HepG2 (cell line): ENCODE data around the gene EYA2. TPM values are rescaled to one million over a fixed set of nuclear protein-coding genes. Genes with fewer than 3 reads are reported as not detected.

Source experiments
- ATF3 ChIP-seq: sonication (generic); formaldehyde crosslinking; IDR thresholded peaks from 2 replicates; pipeline ENCODE4 v1.4.0; 2020; ENCODE audit warnings: missing genetic modification reagents
- ETV5 ChIP-seq: IDR thresholded peaks from 2 replicates; pipeline ENCODE4 v1.6.1; 2018; ENCODE audit warnings: missing biosample characterization, missing genetic modification reagents, inconsistent platforms, borderline replicate concordance
- FOSL2 ChIP-seq: sonication (generic); formaldehyde crosslinking; IDR thresholded peaks from 2 replicates; pipeline ENCODE4 v1.4.0; 2020; ENCODE audit warnings: missing genetic modification reagents
- HNF1B ChIP-seq: sonication (generic); formaldehyde crosslinking; IDR thresholded peaks from 2 replicates; pipeline ENCODE4 v1.5.1; 2020; ENCODE audit warnings: mild to moderate bottlenecking, moderate library complexity, missing genetic modification reagents
- MTERF4 ChIP-seq: sonication (generic); formaldehyde crosslinking; IDR thresholded peaks from 2 replicates; pipeline ENCODE4 v1.8.0; 2023; ENCODE audit warnings: mild to moderate bottlenecking, missing genetic modification reagents
- MXD3 ChIP-seq: IDR thresholded peaks from 2 replicates; pipeline ENCODE4 v1.6.1; 2016; ENCODE audit warnings: mild to moderate bottlenecking, missing biosample characterization, missing genetic modification reagents
- PHF21A ChIP-seq: sonication (generic); formaldehyde crosslinking; IDR thresholded peaks from 2 replicates; pipeline ENCODE4 v1.5.0; 2020; ENCODE audit warnings: mild to moderate bottlenecking, missing genetic modification reagents
- PHF5A ChIP-seq: IDR thresholded peaks from one replicate; pipeline ENCODE4 v1.6.1; 2018; ENCODE audit warnings: low read depth, missing genetic modification reagents; ENCODE audit not compliant: unreplicated experiment
- POGK ChIP-seq: sonication (generic); formaldehyde crosslinking; conservative IDR thresholded peaks from 2 replicates; pipeline ENCODE4 v1.8.0; 2022; ENCODE audit warnings: mild to moderate bottlenecking, moderate library complexity, missing genetic modification reagents
- SMC3 ChIP-seq: IDR thresholded peaks from 2 replicates; pipeline ENCODE4 v1.6.1; 2011; ENCODE audit warnings: low read length, improper control_type of control experiment
- TFAP4 ChIP-seq: sonication (generic); IDR thresholded peaks from 2 replicates; pipeline ENCODE4 v1.6.1; 2016; ENCODE audit warnings: low read depth, borderline replicate concordance
- TIGD3 ChIP-seq: sonication (generic); formaldehyde crosslinking; IDR thresholded peaks from 2 replicates; pipeline ENCODE4 v1.5.1; 2020; ENCODE audit warnings: mild to moderate bottlenecking, missing genetic modification reagents, borderline replicate concordance
- ZNF232 ChIP-seq: sonication (generic); formaldehyde crosslinking; IDR thresholded peaks from 2 replicates; pipeline ENCODE4 v1.4.0; 2020; ENCODE audit warnings: missing genetic modification reagents, borderline replicate concordance
- ZNF235 ChIP-seq: sonication (generic); formaldehyde crosslinking; IDR thresholded peaks from 2 replicates; pipeline ENCODE4 v1.8.1; 2023; ENCODE audit warnings: mild to moderate bottlenecking, missing genetic modification reagents, borderline replicate concordance
- ZNF33A ChIP-seq: sonication (generic); formaldehyde crosslinking; IDR thresholded peaks from 2 replicates; pipeline ENCODE4 v1.5.1; 2020; ENCODE audit warnings: missing genetic modification reagents, mild to moderate bottlenecking, moderate library complexity, borderline replicate concordance
- ZNF614 ChIP-seq: IDR thresholded peaks from 2 replicates; pipeline ENCODE4 v1.6.1; 2018; ENCODE audit warnings: missing biosample characterization, missing genetic modification reagents, inconsistent platforms, borderline replicate concordance
- ZNF724P ChIP-seq: sonication (generic); formaldehyde crosslinking; IDR thresholded peaks from 2 replicates; pipeline ENCODE4 v1.8.0; 2022; ENCODE audit warnings: missing genetic modification reagents, borderline replicate concordance
- polyA plus RNA-seq, 8 experiments: library from polyadenylated mRNA; depleted of rRNA in 3 of 8; stranded (reverse) in 7 of 8; unstranded in 1 of 8; fragments of >200 nt; fragmentation: Illumina TruSeq in 4 of 8; extraction: Trizol in 4 of 8; gene quantifications; 2 replicates each; pipeline versions ENCODE4 v1.2.1 to v1.2.3, GENCODE V29; 2011 to 2016; ENCODE audit warnings: low read depth in 4 of 8, missing spikeins in 1 of 8, mixed read lengths in 1 of 8; ENCODE audit not compliant: insufficient read depth in 1 of 8
- total RNA-seq, 5 experiments: library from RNA; depleted of rRNA; stranded (reverse); fragments of >200 nt; fragmentation: Illumina TruSeq; extraction: Trizol; gene quantifications; 2 replicates each; pipeline ENCODE4 v1.2.3, GENCODE V29; 2016; ENCODE audit warnings: low read depth in 1 of 5

EYA2 gene
- total and polyA plus RNA-seq, 2 of the 13 experiments (the other 11 are each of a cell fraction or from before 2014, with no cell fraction given) = not detected

- TF ChIP-seq MTERF4 (CRISPR knock-in tag) (0 out of 2 replicates have a peak, but pooled peaks have one; percentile 20), ZNF33A (CRISPR knock-in tag) (no peak), PHF21A (CRISPR knock-in tag) (peak; percentile 27; the same call in 1 of the 2 replicates), MXD3 (CRISPR knock-in tag) (peak; percentile 8; the same call in 1 of the 2 replicates), TIGD3 (CRISPR knock-in tag) (no peak), POGK (CRISPR knock-in tag) (0 out of 2 replicates have a peak, but pooled peaks have one; percentile 38), PHF5A (CRISPR knock-in tag) (no peak), FOSL2 (CRISPR knock-in tag) (peak; percentile 37), SMC3 (peak; percentile 61), ZNF614 (CRISPR knock-in tag) (0 out of 2 replicates have a peak, but pooled peaks have one; percentile 47), ZNF232 (CRISPR knock-in tag) (no peak), TFAP4 (peak; percentile 80; the same call in 1 of the 2 replicates), HNF1B (CRISPR knock-in tag) (0 out of 2 replicates have a peak, but pooled peaks have one; percentile 14), ETV5 (peak; percentile 41), ZNF724P (CRISPR knock-in tag) (no peak), ZNF235 (CRISPR knock-in tag) (no peak), ATF3 (CRISPR knock-in tag) (no peak)
Observed at GRCh38 chr20:47205577-47206123, 311.0 kb downstream of the EYA2 start (continued).
